HCT116 (cell line): Measurements from ENCODE around the gene CACNA1C.

Source experiments
- CTCF ChIP-seq, 3 experiments: fragments of 200-600 bp in 1 of 3; sonication (generic) in 1 of 3; IDR thresholded peaks in 2 of 3; conservative IDR thresholded peaks in 1 of 3; 2 replicates each; pipeline ENCODE4 v1.5.1; 2012 to 2017; ENCODE audit warnings: low read depth in 2 of 3, low read length in 2 of 3, antibody characterized with exemption in 1 of 3, borderline replicate concordance in 1 of 3, control low read depth in 1 of 3, mild to moderate bottlenecking in 1 of 3, mixed read lengths in 1 of 3, mixed run types in 1 of 3, moderate library complexity in 1 of 3; ENCODE audit not compliant: insufficient read depth in 1 of 3
- EZH2 ChIP-seq: fragments of 200-600 bp; sonication (generic); IDR thresholded peaks from 2 replicates; pipeline ENCODE4 v1.6.1; 2017; ENCODE audit warnings: antibody characterized with exemption, mixed run types
- FOSL1 ChIP-seq: IDR thresholded peaks from 2 replicates; pipeline ENCODE4 v1.6.1; 2012; ENCODE audit warnings: low read depth
- MAX ChIP-seq: IDR thresholded peaks from 2 replicates; pipeline ENCODE4 v1.6.1; 2012
- POLR2A ChIP-seq: IDR thresholded peaks from 2 replicates; pipeline ENCODE4 v1.7.0; 2011; ENCODE audit warnings: borderline replicate concordance; ENCODE audit not compliant: insufficient read depth, insufficient read length; ENCODE audit errors: extremely low read depth
- POLR2AphosphoS5 ChIP-seq: IDR thresholded peaks from 2 replicates; pipeline ENCODE4 v1.6.1; 2011; ENCODE audit warnings: mild to moderate bottlenecking, low read depth, low read length, moderate library complexity
- SP1 ChIP-seq: IDR thresholded peaks from 2 replicates; pipeline ENCODE4 v1.6.1; 2012; ENCODE audit warnings: low read depth
- ZBTB33 ChIP-seq: IDR thresholded peaks from 2 replicates; pipeline ENCODE4 v1.6.1; 2011; ENCODE audit warnings: mild to moderate bottlenecking, low read length, moderate library complexity; ENCODE audit not compliant: insufficient replicate concordance; ENCODE audit errors: extremely low read depth

GRCh38 chr12:2739832-2740641, 687.2 kb downstream of the CACNA1C start:
- TF ChIP-seq MAX, result no peak
- no peak for TF ChIP-seq POLR2AphosphoS5
- TF ChIP-seq POLR2A, result no peak
- TF ChIP-seq SP1, result no peak
- TF ChIP-seq FOSL1, result no peak
- no peak for TF ChIP-seq ZBTB33
- TF ChIP-seq EZH2, result no peak
- TF ChIP-seq CTCF (IDR thresholded peaks at IDR 0.05 in 2 of 3, conservative IDR thresholded peaks at IDR 0.05 in 1 of 3; ENCODE audit: borderline replicate concordance in 1 of 3, insufficient read depth in 1 of 3, low read depth in 2 of 3, low read length in 2 of 3), result peak; percentile 57 to 72 (median 66); a peak in 5 of 6 replicates
